ENCODE data around the gene PPIL1. TPM values are rescaled to one million over a fixed set of nuclear protein-coding genes. Genes with fewer than 3 reads are reported as not detected.

The PPIL1 gene
- total RNA-seq, 1 experiment from 2014 or later = 87.8 TPM

- Histone ChIP-seq H3T11ph (ENCODE audit: low read length) (no peak overlapping the region), H3K79me2 (ENCODE audit: insufficient read depth, low read length) (peaks cover 2% of the 10 kb centered on the region; the same call in 1 of the 2 replicates)
Observed at GRCh38 chr6:36858407-36858981, 16.1 kb downstream of the PPIL1 start.

More at GRCh38 chr6:36858407-36858981, 16.1 kb downstream of the PPIL1 start:
- Histone ChIP-seq H3K9ac (ENCODE audit: extremely low read depth, insufficient read length, low read length) (no peak overlapping the region), H4K20me1 (ENCODE audit: control insufficient read depth, insufficient read depth, insufficient read length) (peaks cover 2% of the 10 kb centered on the region), H3K27ac (ENCODE audit: insufficient read length, low read depth, low read length) (peak overlapping the region; percentile 73), H4K5ac (ENCODE audit: insufficient read length, low read depth, low read length) (no peak overlapping the region), H3K9me3 (ENCODE audit: control insufficient read depth, low read depth, low read length) (no peaks in the 10 kb centered on the region), H3K4me2 (ENCODE audit: insufficient read depth, insufficient read length, low read length) (peak overlapping the region; percentile 17), H4K91ac (ENCODE audit: insufficient read length, low read depth, low read length) (no peak overlapping the region), H2BK120ac (ENCODE audit: low read depth, low read length, poor library complexity, severe bottlenecking) (no peak overlapping the region), H4K8ac (replicated peaks; ENCODE audit: insufficient read length, low read depth, low read length) (no peak overlapping the region), H3K23me2 (ENCODE audit: insufficient read length, low read depth, low read length, poor library complexity, severe bottlenecking) (no peaks in the 10 kb centered on the region), H3K79me1 (ENCODE audit: insufficient read depth, low read depth, low read length, poor library complexity, severe bottlenecking) (peaks cover 4% of the 10 kb centered on the region), H3K4me1 (ENCODE audit: insufficient read depth, low read length) (peaks cover 2% of the 10 kb centered on the region; the same call in 1 of the 2 replicates), H3K27me3 (ENCODE audit: insufficient read depth, low read length) (no peaks in the 10 kb centered on the region), H2AFZ (ENCODE audit: low read length) (no peak overlapping the region), H3K56ac (ENCODE audit: insufficient read length, low read depth, low read length) (no peak overlapping the region), H2BK15ac (ENCODE audit: low read depth, low read length) (no peak overlapping the region), H2BK12ac (ENCODE audit: insufficient read length, low read depth, low read length) (no peak overlapping the region), H3K23ac (ENCODE audit: insufficient read length, low read depth, low read length) (no peak overlapping the region), H2AK5ac (ENCODE audit: insufficient read length, low read length) (no peak overlapping the region), H2BK5ac (ENCODE audit: insufficient read length, low read length) (no peak overlapping the region), H3K18ac (ENCODE audit: insufficient read length, low read depth, low read length) (peak overlapping the region; percentile 45), H3K4ac (ENCODE audit: low read depth, low read length) (no peak overlapping the region), H2BK20ac (ENCODE audit: low read depth, low read length, poor library complexity, severe bottlenecking) (no peak overlapping the region), H3K14ac (ENCODE audit: insufficient read depth, low read length) (0 out of 2 replicates have a peak overlapping the region, but pooled peaks have one; percentile 1)
- Mint-ChIP-seq H3K4me1 (peaks cover 27 to 29% of the 10 kb centered on the region in 2 experiments), H3K36me3 (ENCODE audit: insufficient read depth in 1 of 3, low read depth in 3 of 3) (peaks cover 33 to 76% (median 65%) of the 10 kb centered on the region in 3 experiments), H3K27me3 (ENCODE audit: low read depth) (no peaks in the 10 kb centered on the region; the same call in 1 of the 2 replicates), H3K9me3 (no peaks in the 10 kb centered on the region; a peak in 1 of 5 replicates), H3K4me3 (peak overlapping the region; percentile 1 to 23; a peak in 3 of 5 replicates), H3K27ac (peak overlapping the region; percentile 92 to 97 (median 95))
- peak; percentile 86 for DNase-seq
- WGBS (ENCODE audit: extremely low coverage, insufficient read length, low lambda C conversion rate) = no CpG with 5 or more reads among the region's 6 CpGs
- TF ChIP-seq, protein P1, sequence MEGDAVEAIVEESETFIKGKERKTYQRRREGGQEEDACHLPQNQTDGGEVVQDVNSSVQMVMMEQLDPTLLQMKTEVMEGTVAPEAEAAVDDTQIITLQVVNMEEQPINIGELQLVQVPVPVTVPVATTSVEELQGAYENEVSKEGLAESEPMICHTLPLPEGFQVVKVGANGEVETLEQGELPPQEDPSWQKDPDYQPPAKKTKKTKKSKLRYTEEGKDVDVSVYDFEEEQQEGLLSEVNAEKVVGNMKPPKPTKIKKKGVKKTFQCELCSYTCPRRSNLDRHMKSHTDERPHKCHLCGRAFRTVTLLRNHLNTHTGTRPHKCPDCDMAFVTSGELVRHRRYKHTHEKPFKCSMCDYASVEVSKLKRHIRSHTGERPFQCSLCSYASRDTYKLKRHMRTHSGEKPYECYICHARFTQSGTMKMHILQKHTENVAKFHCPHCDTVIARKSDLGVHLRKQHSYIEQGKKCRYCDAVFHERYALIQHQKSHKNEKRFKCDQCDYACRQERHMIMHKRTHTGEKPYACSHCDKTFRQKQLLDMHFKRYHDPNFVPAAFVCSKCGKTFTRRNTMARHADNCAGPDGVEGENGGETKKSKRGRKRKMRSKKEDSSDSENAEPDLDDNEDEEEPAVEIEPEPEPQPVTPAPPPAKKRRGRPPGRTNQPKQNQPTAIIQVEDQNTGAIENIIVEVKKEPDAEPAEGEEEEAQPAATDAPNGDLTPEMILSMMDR (conservative IDR thresholded peaks at IDR 0.05) = no peak

Data from H9 (cell line).